Kidney capillary endothelial cell (primary cell): Measurements from ENCODE around the gene HTR2A.
"Not testable (repeated sequence)": the region's sequence is repeated elsewhere in the genome, so short reads cannot be mapped to it uniquely, and the experiment has no call there.

Source experiments
- DNase-seq: peaks from one replicate; pipeline ENCODE4 v3.0.0-alpha.2; 2018; ENCODE audit warnings: low spot score

HTR2A gene

GRCh38 chr13:46804921-46805320 is 91.9 kb downstream of the HTR2A start:
- not testable (repeated sequence) for DNase-seq

GRCh38 chr13:46804391-46804815 is 92.5 kb downstream of the HTR2A start:
- DNase-seq, result peak; percentile 74

- no peak for DNase-seq
These were observed 93.3 kb downstream of the HTR2A start for GRCh38 chr13:46803586-46803985.

GRCh38 chr13:46801858-46802257 is 95.0 kb downstream of the HTR2A start:
- DNase-seq, result no peak

GRCh38 chr13:46799139-46799538 is 97.7 kb downstream of the HTR2A start:
- no peak for DNase-seq

GRCh38 chr13:46797501-46798237 is 99.2 kb downstream of the HTR2A start:
- DNase-seq, result no peak

- peak; percentile 83 for DNase-seq
These were observed 100.1 kb downstream of the HTR2A start, which contains the start of gene ESD for GRCh38 chr13:46796515-46797474. Gene ESD (minus strand): TSS chr13:46797161. CDS start chr13:46791413, 5,748 bp downstream.

- DNase-seq, result no peak
These were observed 100.7 kb downstream of the HTR2A start for GRCh38 chr13:46796129-46796514.

GRCh38 chr13:46795321-46795720 is 101.5 kb downstream of the HTR2A start:
- no peak for DNase-seq

- DNase-seq, result no peak
These were observed 113.3 kb downstream of the HTR2A start for GRCh38 chr13:46783504-46783903.

GRCh38 chr13:46782691-46783090 is 114.2 kb downstream of the HTR2A start:
- no peak for DNase-seq

- no peak for DNase-seq
These were observed 114.8 kb downstream of the HTR2A start for GRCh38 chr13:46782066-46782465.
